ENCODE data around the gene YIPF2.
"Not testable (repeated sequence)": the region's sequence is repeated elsewhere in the genome, so short reads cannot be mapped to it uniquely, and the experiment has no call there.

The YIPF2 gene

DNA sequence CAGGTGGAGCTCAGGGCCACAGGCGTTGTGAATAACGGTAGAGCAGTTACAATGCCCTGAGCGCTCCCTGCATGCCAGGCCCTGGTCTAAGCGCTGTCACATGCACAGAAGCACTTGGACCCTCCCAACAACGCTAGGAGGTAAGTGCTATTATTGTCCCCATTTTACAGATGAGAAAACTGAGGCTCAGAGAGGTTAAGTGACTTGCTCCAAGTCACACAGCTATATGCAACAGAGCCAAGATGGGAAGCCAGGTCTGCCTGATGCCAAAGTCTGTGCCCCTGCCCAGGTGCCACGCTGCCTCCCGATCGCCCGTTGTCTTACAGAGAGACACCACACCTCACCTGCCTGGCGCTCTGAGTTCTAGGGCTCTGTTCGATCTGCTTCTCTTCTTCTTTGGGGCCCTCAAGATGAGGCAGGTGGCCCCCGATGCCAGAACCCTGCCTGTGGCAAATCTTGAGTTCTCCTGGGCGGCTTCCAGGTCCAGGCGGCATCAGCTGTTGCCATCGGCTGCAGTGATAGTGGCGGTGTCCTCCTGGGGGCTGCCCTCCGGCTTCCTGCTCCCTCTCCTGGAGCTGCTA is 20.0 kb downstream of the YIPF2 start:
- no peak for DNase-seq (ENCODE audit: low spot score)

- DNase-seq (ENCODE audit: low spot score), result no peak
These were observed 20.5 kb downstream of the YIPF2 start for GRCh38 chr19:10907925-10908324.

GRCh38 chr19:10899151-10899653 is 29.2 kb downstream of the YIPF2 start:
- DNase-seq (ENCODE audit: low spot score), result peak; percentile 42

DNA sequence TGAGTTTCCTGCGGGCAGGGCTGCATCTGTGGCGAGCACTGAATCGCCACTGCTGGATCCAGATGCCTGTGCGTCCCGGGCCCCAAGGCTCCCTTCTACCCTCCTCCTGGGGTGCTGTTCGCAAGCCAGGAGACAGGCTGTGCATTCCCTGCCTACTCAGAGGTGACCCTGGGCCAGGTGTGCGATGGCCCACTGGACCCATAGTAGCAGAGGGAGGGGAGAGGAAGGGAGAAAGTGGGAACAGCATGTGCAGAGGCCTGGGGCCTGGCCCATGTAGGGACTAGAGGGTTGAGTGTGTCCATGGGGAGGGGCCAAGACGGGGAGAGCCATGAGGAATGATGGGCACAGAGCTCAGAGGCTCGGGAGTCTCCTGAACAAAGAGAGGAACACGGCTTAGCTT is 29.8 kb downstream of the YIPF2 start:
- DNase-seq (ENCODE audit: low spot score), result no peak

GRCh38 chr19:10896851-10897526 is 31.4 kb downstream of the YIPF2 start:
- DNase-seq (ENCODE audit: low spot score), result no peak

DNA sequence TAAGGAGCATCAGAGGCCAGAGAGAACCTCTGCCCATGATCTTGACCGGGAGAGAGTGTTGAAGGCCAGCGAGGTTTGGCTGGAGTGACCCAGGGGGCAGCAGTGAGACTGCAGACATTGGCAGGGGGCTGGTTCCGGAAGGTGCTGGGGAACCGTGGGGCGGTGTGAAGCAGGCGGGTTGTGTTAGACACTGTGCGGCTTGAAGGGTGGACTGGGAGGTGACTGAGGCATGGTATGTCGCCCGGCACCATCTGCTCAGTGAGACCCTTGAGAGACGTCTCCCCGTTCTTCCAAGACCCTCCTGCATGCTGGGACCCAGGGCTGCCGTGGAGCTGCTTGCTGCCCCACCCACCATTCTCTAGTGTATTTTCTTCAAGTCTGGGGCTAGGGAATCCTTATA is 32.5 kb downstream of the YIPF2 start:
- peak; percentile 43 for DNase-seq (ENCODE audit: low spot score)

- DNase-seq (ENCODE audit: low spot score), result no peak
These were observed 33.1 kb downstream of the YIPF2 start for GRCh38 chr19:10895363-10895762.

- no peak for DNase-seq (ENCODE audit: low spot score)
These were observed 33.6 kb downstream of the YIPF2 start for GRCh38 chr19:10894911-10895213.

GRCh38 chr19:10892256-10892655 is 36.2 kb downstream of the YIPF2 start:
- no peak for DNase-seq (ENCODE audit: low spot score)

- no peak for DNase-seq (ENCODE audit: low spot score)
These were observed 36.9 kb downstream of the YIPF2 start for GRCh38 chr19:10891405-10892086.

DNA sequence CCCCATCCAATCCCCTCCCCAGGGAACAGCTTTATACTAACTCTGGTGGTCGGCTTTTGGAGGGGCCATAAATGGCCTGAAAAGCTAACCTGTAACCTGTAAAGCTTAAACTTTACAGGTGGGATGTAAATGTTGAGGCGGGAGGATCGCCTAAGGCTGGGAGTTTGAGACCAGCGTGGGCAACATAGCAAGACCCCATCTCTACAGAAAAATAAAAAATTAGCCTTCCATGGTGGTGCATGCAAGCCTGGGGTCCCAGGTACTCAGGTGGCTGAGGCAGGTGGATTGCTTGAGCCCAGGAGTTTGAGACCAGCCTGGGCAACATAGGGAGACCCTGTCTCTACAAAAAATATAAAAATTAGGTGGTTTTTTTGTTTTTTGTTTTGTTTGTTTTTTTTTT is 38.6 kb downstream of the YIPF2 start:
- DNase-seq (ENCODE audit: low spot score), result no peak

DNA sequence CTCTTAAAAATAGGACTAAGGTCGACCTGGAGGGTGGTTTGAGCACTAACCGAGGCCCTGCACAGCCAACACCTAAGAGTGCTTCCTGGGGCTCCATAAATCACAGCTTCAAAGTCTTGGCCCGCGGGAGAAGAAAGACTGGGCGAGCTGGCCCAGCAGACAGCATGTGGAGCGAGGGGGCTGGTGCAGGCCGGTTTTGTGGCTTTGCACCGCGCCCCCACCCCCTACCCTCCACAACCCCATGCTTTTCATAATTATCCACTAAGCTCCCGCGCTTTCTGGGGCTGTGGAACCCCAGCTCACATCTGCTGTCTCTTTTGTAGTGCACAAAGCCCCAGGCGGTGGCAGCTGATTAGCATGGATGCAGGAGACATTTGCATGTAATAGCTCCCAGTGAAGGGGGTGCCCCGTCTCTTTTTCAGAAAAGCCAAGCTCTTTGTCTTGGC is 40.0 kb downstream of the YIPF2 start:
- DNase-seq (ENCODE audit: low spot score), result no peak

DNA sequence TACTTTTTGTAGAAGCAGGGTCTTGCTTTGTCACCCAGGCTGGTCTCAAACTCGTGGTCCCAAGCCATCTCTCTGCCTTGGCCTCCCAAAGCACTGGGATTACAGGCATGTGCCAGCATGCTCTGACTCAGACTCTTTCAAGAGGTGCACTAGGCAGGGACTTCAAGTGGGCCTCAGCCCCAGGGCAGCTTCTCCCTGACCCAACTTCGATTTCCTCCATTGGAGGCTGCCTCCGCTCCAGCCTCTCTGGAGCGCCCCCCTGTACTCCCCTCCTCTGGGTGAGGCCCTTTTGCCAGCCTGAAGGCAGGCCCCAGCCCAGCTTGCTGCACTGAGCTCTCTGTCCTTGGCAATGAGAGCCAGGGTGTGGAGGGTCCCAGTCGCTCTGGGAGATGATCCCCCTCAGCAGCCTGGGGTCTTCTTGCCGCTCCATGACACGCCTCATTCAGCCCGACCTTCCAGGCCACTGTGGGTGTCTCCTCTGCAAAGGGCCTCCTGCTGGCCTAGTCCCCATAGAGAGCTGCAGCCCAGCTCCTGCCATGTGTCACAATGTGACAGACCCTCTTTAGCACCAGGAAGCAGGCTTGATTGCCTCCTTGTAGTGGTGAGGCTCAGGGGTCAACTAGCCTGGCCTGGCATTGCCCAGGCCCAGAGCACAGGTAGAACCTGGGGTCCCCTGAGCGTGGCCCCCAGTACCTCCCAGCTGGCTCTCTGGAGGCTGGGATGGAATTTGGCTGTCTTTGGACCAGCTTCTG is 40.6 kb downstream of the YIPF2 start:
- no peak for DNase-seq (ENCODE audit: low spot score)

DNA sequence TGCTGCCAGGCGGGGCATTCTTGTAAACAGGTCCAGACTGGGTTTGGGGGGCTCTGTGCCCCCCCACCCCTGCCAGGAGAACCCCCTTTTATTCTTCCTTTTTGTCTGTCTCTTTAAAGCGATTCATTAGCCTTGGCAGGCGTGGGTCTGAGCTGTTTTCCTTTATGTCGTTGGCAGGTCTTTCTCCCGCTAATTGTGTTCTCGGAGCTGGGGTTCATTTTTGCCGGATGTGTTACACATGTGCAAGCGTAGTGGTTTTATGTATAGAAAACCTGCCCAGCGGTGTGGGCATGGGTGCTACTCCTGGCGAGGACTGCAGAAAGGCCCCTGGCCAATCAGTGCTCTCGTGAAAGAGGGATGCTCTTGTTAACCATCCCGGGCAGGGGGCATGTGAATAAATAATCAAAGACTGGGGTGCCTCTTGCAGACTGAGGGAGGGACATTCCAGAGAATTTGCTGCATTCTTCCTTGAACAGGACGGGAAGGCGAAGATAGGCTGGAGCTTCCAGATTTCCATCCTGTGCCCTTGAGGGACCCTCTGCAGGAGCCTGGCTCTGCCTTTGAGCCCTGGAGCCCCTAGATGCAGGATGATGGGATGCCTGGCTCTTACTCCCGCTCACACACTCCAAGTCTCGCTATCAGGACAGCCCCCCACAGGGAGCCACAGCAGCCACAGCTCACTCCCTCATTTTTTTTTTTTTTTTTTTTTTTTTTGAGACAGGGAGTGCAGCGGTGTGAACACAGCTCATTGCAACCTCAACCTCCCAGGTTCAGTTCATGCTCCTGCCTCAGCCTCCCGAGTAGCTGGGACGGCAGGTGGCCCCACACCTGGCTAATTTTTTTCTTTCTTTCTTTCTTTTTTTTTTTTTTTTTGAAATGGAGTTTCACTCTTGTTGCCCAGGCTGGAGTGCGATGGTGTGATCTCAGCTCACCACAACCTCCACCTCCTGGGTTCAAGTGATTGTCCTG is 43.0 kb downstream of the YIPF2 start:
- no peak for DNase-seq (ENCODE audit: low spot score)

DNA sequence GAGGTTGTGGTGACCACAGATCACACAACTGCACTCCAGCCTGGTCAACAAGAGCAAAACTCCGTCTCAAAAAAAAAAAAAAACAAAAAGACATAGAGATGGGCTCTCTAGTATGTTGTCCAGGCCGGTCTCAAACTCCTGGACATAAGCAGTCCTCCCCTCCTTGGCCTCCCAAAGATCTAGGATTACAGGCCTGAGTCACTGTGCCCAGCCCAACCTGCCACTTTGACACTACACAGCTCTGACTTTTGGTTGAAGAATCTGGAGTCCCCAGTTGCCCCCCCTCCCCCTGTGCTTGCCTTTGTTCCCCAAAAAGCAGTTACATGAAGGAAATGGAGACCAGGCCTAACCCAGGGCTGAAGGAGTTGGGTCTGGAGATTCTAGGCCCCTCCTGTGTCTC is 44.2 kb downstream of the YIPF2 start:
- DNase-seq (ENCODE audit: low spot score), result no peak

DNA sequence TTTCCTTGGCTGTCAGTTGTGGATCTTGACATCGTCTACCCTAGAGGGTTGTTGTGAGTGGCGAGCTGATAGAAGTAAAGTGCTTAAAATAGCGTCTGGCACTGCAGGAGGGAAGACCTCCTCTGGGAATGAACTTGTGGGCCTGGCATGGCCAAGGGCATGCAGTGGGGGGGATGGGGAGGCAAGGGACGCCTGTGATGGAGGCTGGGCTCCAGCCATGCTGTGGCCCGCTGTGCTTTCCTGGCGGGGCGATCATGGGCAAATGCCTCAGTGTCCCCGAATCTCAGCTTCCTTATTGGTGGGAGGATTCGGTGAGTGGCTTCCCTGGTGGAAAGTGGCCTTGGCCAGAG is 46.4 kb downstream of the YIPF2 start:
- DNase-seq (ENCODE audit: low spot score), result no peak

GRCh38 chr19:10881403-10882107 is 46.9 kb downstream of the YIPF2 start:
- DNase-seq (ENCODE audit: low spot score), result peak; percentile 61

GRCh38 chr19:10878253-10878652 is 50.2 kb downstream of the YIPF2 start:
- no peak for DNase-seq (ENCODE audit: low spot score)

DNA sequence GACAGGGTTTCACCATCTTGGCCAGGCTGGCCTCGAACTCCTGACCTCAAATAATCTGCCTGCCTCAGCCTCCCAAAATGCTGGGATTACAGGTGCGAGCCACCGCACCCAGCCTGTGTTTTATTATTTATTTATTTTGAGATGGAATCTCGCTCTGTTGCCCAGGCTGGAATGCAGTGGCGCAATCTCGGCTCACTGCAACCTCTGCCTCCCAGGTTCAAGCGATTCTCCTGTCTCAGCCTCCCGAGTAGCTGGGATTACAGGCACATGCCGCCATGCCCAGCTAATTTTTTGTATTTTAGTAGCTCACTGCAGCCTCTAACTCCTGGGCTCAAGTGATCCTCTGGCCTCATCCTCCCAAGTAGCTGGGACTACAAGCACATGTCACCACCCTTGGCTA is 50.8 kb downstream of the YIPF2 start:
- DNase-seq (ENCODE audit: low spot score), result not testable (repeated sequence)

DNA sequence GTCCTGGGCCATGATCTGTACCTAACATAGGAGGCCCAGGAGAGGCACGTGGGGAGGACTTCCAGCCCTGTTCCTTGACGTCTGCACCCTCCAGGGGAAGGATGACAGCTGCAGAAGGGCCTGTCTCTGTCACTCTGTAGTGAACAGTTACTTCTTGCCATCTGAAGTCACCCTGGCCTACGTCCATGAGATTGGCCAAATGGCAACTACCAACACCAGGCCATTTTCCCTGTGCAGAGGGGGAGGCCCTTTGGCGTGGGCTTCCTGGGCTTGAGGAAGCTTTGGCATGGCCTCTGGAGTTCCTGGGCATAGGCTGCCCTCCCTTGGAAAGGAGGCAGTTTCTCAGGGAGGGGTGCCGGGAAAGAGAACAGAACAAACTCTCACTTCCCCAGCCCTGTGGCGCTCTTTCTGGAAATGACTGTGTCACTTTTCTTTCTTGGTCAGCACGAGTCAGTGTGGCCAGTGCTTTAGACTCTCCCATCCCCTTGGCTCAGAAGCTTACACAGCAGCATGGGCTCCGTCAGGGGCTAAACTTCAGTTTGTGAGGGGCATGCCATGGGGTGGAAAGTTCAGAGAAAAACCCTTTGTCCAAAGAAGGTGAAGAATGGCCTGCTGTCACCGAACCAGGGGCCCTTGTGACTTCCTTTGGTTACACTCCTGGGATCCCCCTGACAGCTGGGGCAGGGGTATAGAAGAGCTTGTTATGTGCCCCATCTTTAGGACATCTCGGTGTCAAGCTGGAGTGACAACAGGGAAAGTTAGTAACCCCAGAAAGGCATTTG is 51.8 kb downstream of the YIPF2 start:
- DNase-seq (ENCODE audit: low spot score), result no peak
